Measurements from ENCODE around the gene PIP5K1B. TPM values are rescaled to one million over a fixed set of nuclear protein-coding genes. Genes with fewer than 3 reads are reported as not detected.

Gene PIP5K1B
- total and polyA plus RNA-seq, 10 of the 15 experiments (the other 5 are each of a cell fraction or from before 2014, with no cell fraction given): 6.8 to 16.3 (median 10.6) TPM

DNA sequence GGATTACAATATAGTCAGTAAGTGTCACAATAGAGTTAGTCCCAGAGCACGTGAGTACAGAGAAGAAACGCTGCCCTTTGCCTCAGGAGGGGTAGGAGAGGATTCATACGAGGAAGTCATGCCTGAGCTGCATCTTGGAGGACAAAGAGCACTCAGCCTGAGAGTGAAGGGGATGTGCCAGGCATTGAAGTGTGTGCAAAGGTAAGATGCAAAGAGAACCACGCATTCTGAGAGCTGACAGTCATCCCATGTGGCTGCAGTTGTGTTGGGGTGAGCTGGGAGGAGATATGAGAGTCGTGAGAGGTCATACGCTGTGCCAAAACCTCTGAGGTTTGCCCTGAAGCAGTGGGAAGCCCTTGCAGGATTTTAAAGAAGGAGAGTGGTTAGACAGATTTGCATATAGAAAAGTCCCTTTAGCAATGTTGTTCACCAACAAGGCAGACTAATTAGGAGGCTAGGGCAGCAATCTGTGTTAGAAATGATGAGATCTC lies 97.5 kb downstream of the PIP5K1B start (continued):
- TF ChIP-seq, protein P1, sequence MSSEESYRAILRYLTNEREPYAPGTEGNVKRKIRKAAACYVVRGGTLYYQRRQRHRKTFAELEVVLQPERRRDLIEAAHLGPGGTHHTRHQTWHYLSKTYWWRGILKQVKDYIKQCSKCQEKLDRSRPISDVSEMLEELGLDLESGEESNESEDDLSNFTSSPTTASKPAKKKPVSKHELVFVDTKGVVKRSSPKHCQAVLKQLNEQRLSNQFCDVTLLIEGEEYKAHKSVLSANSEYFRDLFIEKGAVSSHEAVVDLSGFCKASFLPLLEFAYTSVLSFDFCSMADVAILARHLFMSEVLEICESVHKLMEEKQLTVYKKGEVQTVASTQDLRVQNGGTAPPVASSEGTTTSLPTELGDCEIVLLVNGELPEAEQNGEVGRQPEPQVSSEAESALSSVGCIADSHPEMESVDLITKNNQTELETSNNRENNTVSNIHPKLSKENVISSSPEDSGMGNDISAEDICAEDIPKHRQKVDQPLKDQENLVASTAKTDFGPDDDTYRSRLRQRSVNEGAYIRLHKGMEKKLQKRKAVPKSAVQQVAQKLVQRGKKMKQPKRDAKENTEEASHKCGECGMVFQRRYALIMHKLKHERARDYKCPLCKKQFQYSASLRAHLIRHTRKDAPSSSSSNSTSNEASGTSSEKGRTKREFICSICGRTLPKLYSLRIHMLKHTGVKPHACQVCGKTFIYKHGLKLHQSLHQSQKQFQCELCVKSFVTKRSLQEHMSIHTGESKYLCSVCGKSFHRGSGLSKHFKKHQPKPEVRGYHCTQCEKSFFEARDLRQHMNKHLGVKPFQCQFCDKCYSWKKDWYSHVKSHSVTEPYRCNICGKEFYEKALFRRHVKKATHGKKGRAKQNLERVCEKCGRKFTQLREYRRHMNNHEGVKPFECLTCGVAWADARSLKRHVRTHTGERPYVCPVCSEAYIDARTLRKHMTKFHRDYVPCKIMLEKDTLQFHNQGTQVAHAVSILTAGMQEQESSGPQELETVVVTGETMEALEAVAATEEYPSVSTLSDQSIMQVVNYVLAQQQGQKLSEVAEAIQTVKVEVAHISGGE (CRISPR knock-in tag; IDR thresholded peaks at IDR 0.05): no peak
- peak; percentile 58 for TF ChIP-seq IRF4 (IDR thresholded peaks at IDR 0.05; ENCODE audit: low read depth, low read length)
- TF ChIP-seq, protein P2, sequence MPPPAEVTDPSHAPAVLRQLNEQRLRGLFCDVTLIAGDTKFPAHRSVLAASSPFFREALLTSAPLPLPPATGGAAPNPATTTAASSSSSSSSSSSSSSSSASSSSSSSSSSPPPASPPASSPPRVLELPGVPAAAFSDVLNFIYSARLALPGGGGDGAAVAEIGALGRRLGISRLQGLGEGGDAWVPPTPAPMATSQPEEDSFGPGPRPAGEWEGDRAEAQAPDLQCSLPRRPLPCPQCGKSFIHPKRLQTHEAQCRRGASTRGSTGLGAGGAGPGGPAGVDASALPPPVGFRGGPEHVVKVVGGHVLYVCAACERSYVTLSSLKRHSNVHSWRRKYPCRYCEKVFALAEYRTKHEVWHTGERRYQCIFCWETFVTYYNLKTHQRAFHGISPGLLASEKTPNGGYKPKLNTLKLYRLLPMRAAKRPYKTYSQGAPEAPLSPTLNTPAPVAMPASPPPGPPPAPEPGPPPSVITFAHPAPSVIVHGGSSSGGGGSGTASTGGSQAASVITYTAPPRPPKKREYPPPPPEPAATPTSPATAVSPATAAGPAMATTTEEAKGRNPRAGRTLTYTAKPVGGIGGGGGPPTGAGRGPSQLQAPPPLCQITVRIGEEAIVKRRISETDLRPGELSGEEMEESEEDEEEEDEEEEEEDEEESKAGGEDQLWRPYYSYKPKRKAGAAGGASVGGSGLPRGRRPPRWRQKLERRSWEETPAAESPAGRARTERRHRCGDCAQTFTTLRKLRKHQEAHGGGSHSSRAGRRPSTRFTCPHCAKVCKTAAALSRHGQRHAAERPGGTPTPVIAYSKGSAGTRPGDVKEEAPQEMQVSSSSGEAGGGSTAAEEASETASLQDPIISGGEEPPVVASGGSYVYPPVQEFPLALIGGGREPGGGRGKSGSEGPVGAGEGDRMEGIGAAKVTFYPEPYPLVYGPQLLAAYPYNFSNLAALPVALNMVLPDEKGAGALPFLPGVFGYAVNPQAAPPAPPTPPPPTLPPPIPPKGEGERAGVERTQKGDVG (CRISPR knock-in tag; IDR thresholded peaks at IDR 0.05): no peak
- TF ChIP-seq SMAD1 (IDR thresholded peaks at IDR 0.05; ENCODE audit: low read depth, partially characterized antibody): no peak
- TF ChIP-seq, protein P3, sequence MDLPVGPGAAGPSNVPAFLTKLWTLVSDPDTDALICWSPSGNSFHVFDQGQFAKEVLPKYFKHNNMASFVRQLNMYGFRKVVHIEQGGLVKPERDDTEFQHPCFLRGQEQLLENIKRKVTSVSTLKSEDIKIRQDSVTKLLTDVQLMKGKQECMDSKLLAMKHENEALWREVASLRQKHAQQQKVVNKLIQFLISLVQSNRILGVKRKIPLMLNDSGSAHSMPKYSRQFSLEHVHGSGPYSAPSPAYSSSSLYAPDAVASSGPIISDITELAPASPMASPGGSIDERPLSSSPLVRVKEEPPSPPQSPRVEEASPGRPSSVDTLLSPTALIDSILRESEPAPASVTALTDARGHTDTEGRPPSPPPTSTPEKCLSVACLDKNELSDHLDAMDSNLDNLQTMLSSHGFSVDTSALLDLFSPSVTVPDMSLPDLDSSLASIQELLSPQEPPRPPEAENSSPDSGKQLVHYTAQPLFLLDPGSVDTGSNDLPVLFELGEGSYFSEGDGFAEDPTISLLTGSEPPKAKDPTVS (IDR thresholded peaks at IDR 0.05; ENCODE audit: low read depth, low read length): no peak
- no peak for TF ChIP-seq STAT1 (conservative IDR thresholded peaks at IDR 0.05)
- no peak for TF ChIP-seq CHD4 (IDR thresholded peaks at IDR 0.05)
- peak; percentile 45; the same call in 1 of the 2 replicates for TF ChIP-seq TAF1 (IDR thresholded peaks at IDR 0.05; ENCODE audit: borderline replicate concordance, low read depth, low read length)
- TF ChIP-seq IKZF1 (conservative IDR thresholded peaks at IDR 0.05): peak; percentile 75
- TF ChIP-seq BRCA1 (IDR thresholded peaks at IDR 0.05; ENCODE audit: low read depth, low read length): no peak
- no peak for TF ChIP-seq YY1 (IDR thresholded peaks at IDR 0.05; ENCODE audit: low read depth, low read length)
- no peak for TF ChIP-seq ZNF24 (IDR thresholded peaks at IDR 0.05)
- no peak for TF ChIP-seq ASH2L (IDR thresholded peaks at IDR 0.05; ENCODE audit: borderline replicate concordance, low read depth)
- 0 out of 2 replicates have a peak, but pooled peaks have one; percentile 41 for TF ChIP-seq POLR2A (IDR thresholded peaks at IDR 0.05; ENCODE audit: low read depth, low read length)
- 0 out of 3 replicates have a peak, but pooled peaks of 1 of the 2 experiments have one; percentile 9 for TF ChIP-seq EGR1 (IDR thresholded peaks at IDR 0.05; ENCODE audit: borderline replicate concordance in 1 of 2, low read depth in 2 of 2, low read length in 2 of 2)
- TF ChIP-seq HDAC6 (IDR thresholded peaks at IDR 0.05; ENCODE audit: unreplicated experiment): no peak
- TF ChIP-seq NR2C2 (IDR thresholded peaks at IDR 0.05; ENCODE audit: borderline replicate concordance, control insufficient read depth, insufficient read length, low read depth): no peak
- TF ChIP-seq FOS (IDR thresholded peaks at IDR 0.05; ENCODE audit: borderline replicate concordance, extremely low read depth, insufficient read length): no peak
- TF ChIP-seq TARDBP (IDR thresholded peaks at IDR 0.05; ENCODE audit: borderline replicate concordance): no peak
- no peak for TF ChIP-seq SMC3 (IDR thresholded peaks at IDR 0.05; ENCODE audit: borderline replicate concordance, low read length)
- TF ChIP-seq HCFC1 (IDR thresholded peaks at IDR 0.05; ENCODE audit: low read length): no peak
- no peak for TF ChIP-seq MEF2A (IDR thresholded peaks at IDR 0.05; ENCODE audit: insufficient read depth, low read depth, low read length)
- TF ChIP-seq, protein P4, sequence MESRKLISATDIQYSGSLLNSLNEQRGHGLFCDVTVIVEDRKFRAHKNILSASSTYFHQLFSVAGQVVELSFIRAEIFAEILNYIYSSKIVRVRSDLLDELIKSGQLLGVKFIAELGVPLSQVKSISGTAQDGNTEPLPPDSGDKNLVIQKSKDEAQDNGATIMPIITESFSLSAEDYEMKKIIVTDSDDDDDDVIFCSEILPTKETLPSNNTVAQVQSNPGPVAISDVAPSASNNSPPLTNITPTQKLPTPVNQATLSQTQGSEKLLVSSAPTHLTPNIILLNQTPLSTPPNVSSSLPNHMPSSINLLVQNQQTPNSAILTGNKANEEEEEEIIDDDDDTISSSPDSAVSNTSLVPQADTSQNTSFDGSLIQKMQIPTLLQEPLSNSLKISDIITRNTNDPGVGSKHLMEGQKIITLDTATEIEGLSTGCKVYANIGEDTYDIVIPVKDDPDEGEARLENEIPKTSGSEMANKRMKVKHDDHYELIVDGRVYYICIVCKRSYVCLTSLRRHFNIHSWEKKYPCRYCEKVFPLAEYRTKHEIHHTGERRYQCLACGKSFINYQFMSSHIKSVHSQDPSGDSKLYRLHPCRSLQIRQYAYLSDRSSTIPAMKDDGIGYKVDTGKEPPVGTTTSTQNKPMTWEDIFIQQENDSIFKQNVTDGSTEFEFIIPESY (IDR thresholded peaks at IDR 0.05): no peak
